Loucy (cell line): ENCODE results near the gene TNPO1.

Source experiments
- H2AFZ ChIP-seq: fragments of 200-600 bp; sonication (generic); 2 replicates; pipeline ENCODE4 v1.6.0; 2016; ENCODE audit warnings: antibody characterized with exemption, mild to moderate bottlenecking, low read length, moderate library complexity
- H3F3A ChIP-seq: fragments of 200-600 bp; 2 replicates; pipeline ENCODE4 v1.6.0; 2016; ENCODE audit warnings: antibody characterized with exemption, low read depth, mild to moderate bottlenecking
- H3K27me3 ChIP-seq: fragments of 200-600 bp; sonication (generic); 2 replicates; pipeline ENCODE4 v1.6.1; 2014; ENCODE audit warnings: low read length, mild to moderate bottlenecking; ENCODE audit not compliant: insufficient read depth, poor library complexity, severe bottlenecking
- H3K36me3 ChIP-seq: fragments of 200-600 bp; sonication (generic); 2 replicates; pipeline ENCODE4 v1.6.1; 2016; ENCODE audit warnings: low read length; ENCODE audit not compliant: insufficient read depth
- H3K4me1 ChIP-seq: fragments of 200-600 bp; sonication (generic); 2 replicates; pipeline ENCODE4 v1.5.1; 2014; ENCODE audit warnings: low read length, mild to moderate bottlenecking; ENCODE audit not compliant: insufficient read depth, poor library complexity, severe bottlenecking
- H3K4me2 ChIP-seq: fragments of 200-600 bp; sonication (generic); 2 replicates; pipeline ENCODE4 v1.6.0; 2014; ENCODE audit warnings: antibody characterized with exemption, low read length, low read depth, mild to moderate bottlenecking; ENCODE audit not compliant: poor library complexity, severe bottlenecking
- H3K4me3 ChIP-seq: fragments of 200-600 bp; sonication (generic); 2 replicates; pipeline ENCODE4 v1.5.1; 2014; ENCODE audit warnings: low read length, mild to moderate bottlenecking, mixed read lengths; ENCODE audit not compliant: poor library complexity, severe bottlenecking
- H3K79me2 ChIP-seq: fragments of 200-600 bp; sonication (generic); 2 replicates; pipeline ENCODE4 v1.6.1; 2014; ENCODE audit warnings: low read length; ENCODE audit not compliant: insufficient read depth
- H3K9ac ChIP-seq: fragments of 200-600 bp; sonication (generic); 2 replicates; pipeline ENCODE4 v1.6.0; 2014; ENCODE audit warnings: mild to moderate bottlenecking, low read depth, low read length, moderate library complexity; ENCODE audit not compliant: poor library complexity, severe bottlenecking
- H3K9me2 ChIP-seq: fragments of 200-600 bp; sonication (generic); replicated peaks from 2 replicates; pipeline ENCODE4 v1.6.1; 2016; ENCODE audit warnings: low read depth, low read length, mixed read lengths
- H3K9me3 ChIP-seq: fragments of 200-600 bp; sonication (generic); 2 replicates; pipeline ENCODE4 v1.6.1; 2014; ENCODE audit warnings: mild to moderate bottlenecking, antibody characterized with exemption, low read length, low read depth; ENCODE audit not compliant: insufficient read depth
- H4K20me1 ChIP-seq: fragments of 200-600 bp; sonication (generic); 2 replicates; pipeline ENCODE4 v1.6.0; 2014; ENCODE audit warnings: antibody characterized with exemption, low read length, mild to moderate bottlenecking; ENCODE audit not compliant: insufficient read depth, poor library complexity, severe bottlenecking
- EZH2phosphoT487 ChIP-seq: fragments of 200-600 bp; IDR thresholded peaks from 2 replicates; pipeline ENCODE4 v1.6.1; 2018; ENCODE audit warnings: antibody characterized with exemption, mild to moderate bottlenecking, moderate library complexity, borderline replicate concordance
- TF ChIP-seq, protein P1 (sequence below): fragments of 200-600 bp; sonication (generic); conservative IDR thresholded peaks from 2 replicates; pipeline ENCODE4 v1.5.1; 2014; ENCODE audit warnings: mild to moderate bottlenecking, antibody characterized with exemption, low read length

Gene TNPO1

GRCh38 chr5:72845889-72846288 is 29.4 kb downstream of the TNPO1 start:
- H2AFZ ChIP-seq, result no peak overlapping the region
- no peak overlapping the region for H3K4me3 ChIP-seq
- peaks cover 17% of the 10 kb centered on the region for H3K4me1 ChIP-seq
- peaks cover 21% of the 10 kb centered on the region for H4K20me1 ChIP-seq
- no peaks in the 10 kb centered on the region for H3K9me2 ChIP-seq
- H3K4me2 ChIP-seq, result no peak overlapping the region
- H3K27me3 ChIP-seq, result no peaks in the 10 kb centered on the region
- H3F3A ChIP-seq, result no peaks in the 10 kb centered on the region
- no peaks in the 10 kb centered on the region for H3K9me3 ChIP-seq
- H3K36me3 ChIP-seq, result no peaks in the 10 kb centered on the region
- TF ChIP-seq, protein P1, sequence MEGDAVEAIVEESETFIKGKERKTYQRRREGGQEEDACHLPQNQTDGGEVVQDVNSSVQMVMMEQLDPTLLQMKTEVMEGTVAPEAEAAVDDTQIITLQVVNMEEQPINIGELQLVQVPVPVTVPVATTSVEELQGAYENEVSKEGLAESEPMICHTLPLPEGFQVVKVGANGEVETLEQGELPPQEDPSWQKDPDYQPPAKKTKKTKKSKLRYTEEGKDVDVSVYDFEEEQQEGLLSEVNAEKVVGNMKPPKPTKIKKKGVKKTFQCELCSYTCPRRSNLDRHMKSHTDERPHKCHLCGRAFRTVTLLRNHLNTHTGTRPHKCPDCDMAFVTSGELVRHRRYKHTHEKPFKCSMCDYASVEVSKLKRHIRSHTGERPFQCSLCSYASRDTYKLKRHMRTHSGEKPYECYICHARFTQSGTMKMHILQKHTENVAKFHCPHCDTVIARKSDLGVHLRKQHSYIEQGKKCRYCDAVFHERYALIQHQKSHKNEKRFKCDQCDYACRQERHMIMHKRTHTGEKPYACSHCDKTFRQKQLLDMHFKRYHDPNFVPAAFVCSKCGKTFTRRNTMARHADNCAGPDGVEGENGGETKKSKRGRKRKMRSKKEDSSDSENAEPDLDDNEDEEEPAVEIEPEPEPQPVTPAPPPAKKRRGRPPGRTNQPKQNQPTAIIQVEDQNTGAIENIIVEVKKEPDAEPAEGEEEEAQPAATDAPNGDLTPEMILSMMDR, result no peak
- no peak for TF ChIP-seq EZH2phosphoT487
- H3K9ac ChIP-seq, result no peak overlapping the region
- peaks cover 29% of the 10 kb centered on the region for H3K79me2 ChIP-seq

GRCh38 chr5:72846483-72846882 is 30.0 kb downstream of the TNPO1 start:
- Histone ChIP-seq H3K9me3 (no peaks in the 10 kb centered on the region), H3K4me3 (no peak overlapping the region), H3K36me3 (no peaks in the 10 kb centered on the region; the same call in 1 of the 2 replicates), H3K27me3 (no peaks in the 10 kb centered on the region), H3K9ac (no peak overlapping the region), H3K79me2 (peaks cover 35% of the 10 kb centered on the region), H2AFZ (no peak overlapping the region), H3K4me2 (no peak overlapping the region), H3F3A (no peaks in the 10 kb centered on the region), H3K9me2 (no peaks in the 10 kb centered on the region), H4K20me1 (peaks cover 27% of the 10 kb centered on the region), H3K4me1 (peaks cover 23% of the 10 kb centered on the region)
- no peak for TF ChIP-seq EZH2phosphoT487
- TF ChIP-seq, protein P1, result no peak

- H3K9ac ChIP-seq, result peak overlapping the region; percentile 90
- H3K79me2 ChIP-seq, result peaks cover 45% of the 10 kb centered on the region
Measured at GRCh38 chr5:72847439-72847838, 31.0 kb downstream of the TNPO1 start.

More at GRCh38 chr5:72847439-72847838, 31.0 kb downstream of the TNPO1 start:
- H3F3A ChIP-seq, result no peaks in the 10 kb centered on the region
- H3K9me3 ChIP-seq, result no peaks in the 10 kb centered on the region
- peaks cover 32% of the 10 kb centered on the region for H3K4me1 ChIP-seq
- H3K9me2 ChIP-seq, result no peaks in the 10 kb centered on the region
- TF ChIP-seq, protein P1, result no peak
- TF ChIP-seq EZH2phosphoT487, result no peak
- peaks cover 3% of the 10 kb centered on the region; the same call in 1 of the 2 replicates for H3K36me3 ChIP-seq
- peak overlapping the region; percentile 87 for H3K4me2 ChIP-seq
- H3K27me3 ChIP-seq, result no peaks in the 10 kb centered on the region
- peak overlapping the region; percentile 82 for H3K4me3 ChIP-seq
- peak overlapping the region; percentile 50; the same call in 1 of the 2 replicates for H2AFZ ChIP-seq
- H4K20me1 ChIP-seq, result peaks cover 36% of the 10 kb centered on the region
